ENCODE measurements around the gene AGMO.
"Not testable (repeated sequence)": the region's sequence is repeated elsewhere in the genome, so short reads cannot be mapped to it uniquely, and the experiment has no call there.

The AGMO gene

DNA sequence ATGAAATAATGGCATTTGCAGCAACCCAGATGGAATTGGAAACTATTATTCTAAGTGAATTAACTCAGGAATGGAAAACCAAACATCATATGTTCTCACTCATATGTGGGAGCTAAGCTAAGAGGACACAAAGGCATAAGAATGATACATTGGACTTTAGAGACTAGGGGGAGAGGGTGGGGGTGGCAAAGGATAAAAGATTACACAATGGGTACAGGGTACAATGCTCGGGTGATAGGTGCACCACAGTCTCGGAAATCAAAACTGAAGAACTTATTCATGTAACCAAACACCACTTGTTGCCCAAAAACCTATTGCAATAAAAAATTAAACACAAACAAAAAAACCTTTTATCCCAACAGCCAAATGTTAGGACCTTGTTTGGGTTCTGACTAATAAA lies 17.8 kb downstream of the AGMO start:
- in situ Hi-C loops (cut with HindIII; ENCODE audit: low sequenced_read_pairs): no loop called here
- no peak for DNase-seq (ENCODE audit: low read depth, low spot score)

DNA sequence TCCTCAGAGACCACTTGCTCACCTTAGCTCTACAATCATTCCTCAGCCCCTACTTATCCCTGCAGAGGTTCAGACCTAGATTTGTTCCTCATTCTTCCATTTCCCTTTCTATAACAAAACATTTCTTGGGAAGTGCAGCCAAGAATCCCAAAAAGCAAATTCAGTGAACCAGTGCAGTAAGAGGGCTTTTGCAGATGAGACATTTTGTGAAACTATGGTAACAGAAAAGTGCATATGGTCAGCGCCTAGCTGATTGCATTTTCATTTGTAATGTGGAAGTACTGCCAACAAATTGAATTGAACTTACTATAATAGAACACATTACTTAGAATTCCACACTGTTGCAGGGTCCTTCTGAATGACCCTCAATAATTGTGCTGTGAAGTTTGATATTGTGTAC lies 18.6 kb downstream of the AGMO start:
- TF ChIP-seq, protein P1, sequence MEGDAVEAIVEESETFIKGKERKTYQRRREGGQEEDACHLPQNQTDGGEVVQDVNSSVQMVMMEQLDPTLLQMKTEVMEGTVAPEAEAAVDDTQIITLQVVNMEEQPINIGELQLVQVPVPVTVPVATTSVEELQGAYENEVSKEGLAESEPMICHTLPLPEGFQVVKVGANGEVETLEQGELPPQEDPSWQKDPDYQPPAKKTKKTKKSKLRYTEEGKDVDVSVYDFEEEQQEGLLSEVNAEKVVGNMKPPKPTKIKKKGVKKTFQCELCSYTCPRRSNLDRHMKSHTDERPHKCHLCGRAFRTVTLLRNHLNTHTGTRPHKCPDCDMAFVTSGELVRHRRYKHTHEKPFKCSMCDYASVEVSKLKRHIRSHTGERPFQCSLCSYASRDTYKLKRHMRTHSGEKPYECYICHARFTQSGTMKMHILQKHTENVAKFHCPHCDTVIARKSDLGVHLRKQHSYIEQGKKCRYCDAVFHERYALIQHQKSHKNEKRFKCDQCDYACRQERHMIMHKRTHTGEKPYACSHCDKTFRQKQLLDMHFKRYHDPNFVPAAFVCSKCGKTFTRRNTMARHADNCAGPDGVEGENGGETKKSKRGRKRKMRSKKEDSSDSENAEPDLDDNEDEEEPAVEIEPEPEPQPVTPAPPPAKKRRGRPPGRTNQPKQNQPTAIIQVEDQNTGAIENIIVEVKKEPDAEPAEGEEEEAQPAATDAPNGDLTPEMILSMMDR (IDR thresholded peaks at IDR 0.05; ENCODE audit: low read depth, low read length): no peak
- in situ Hi-C loops (cut with HindIII; ENCODE audit: low sequenced_read_pairs): no loop called here
- DNase-seq (ENCODE audit: low read depth, low spot score): no peak
- H3K4me3 ChIP-seq (ENCODE audit: low read depth, low read length): no peak overlapping the region

More for the DNA sequence above, 17.8 kb downstream of the AGMO start:
- no peak overlapping the region for H3K4me3 ChIP-seq (ENCODE audit: low read depth, low read length)
- TF ChIP-seq, protein P1 (IDR thresholded peaks at IDR 0.05; ENCODE audit: low read depth, low read length): no peak

DNA sequence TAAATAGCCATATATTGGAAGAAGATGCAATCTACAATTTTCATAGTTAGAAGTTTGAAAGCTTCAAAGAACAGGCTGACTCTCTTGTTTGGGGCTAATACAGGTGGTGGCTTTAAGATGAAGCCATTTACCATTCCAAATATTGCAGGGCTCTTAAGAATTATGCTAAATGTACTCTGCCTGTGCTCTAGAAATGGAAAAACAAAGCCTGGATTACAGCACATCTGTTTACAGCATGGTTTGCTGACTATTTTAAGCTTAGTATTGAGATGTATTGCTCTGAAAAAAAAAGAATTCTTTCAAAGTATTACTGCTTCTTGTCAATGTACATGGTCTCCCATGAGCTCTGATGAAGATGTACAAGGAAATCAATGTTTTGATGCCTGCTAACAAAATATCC lies 34.2 kb downstream of the AGMO start:
- TF ChIP-seq, protein P1 (IDR thresholded peaks at IDR 0.05; ENCODE audit: low read depth, low read length): no peak
- no peak overlapping the region for H3K4me3 ChIP-seq (ENCODE audit: low read depth, low read length)
- in situ Hi-C loops (cut with HindIII; ENCODE audit: low sequenced_read_pairs): no loop called here
- no peak for DNase-seq (ENCODE audit: low read depth, low spot score)

DNA sequence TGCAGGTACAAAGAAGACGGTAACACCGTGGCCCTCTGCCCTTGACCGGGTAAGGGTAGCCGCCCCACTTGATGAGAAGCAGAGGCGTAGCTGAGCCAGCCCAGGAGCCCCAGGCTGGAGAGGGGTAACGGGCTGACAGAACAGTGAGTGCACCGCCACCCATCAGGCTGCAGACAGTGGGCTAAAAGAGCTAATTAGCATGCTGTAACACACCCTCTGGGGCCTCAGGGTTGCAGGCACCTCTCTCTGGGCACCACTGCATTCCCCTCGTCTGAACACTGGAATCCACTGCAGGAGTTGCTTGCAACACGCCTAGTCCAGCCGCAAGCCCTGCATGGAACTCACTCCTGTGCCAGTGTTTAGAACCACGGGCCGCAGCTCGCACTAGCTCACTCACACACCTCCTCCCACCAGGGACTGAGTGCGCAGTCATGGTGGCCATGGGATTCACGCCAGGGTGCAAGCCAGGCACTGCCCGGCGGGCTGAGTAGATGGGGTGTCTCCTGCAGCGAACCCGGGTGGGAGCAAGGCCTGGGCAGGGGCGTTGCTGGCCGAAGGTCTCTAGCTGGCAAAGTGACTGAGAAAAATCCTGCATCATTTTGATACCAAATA lies 36.1 kb downstream of the AGMO start:
- H3K4me3 ChIP-seq (ENCODE audit: low read depth, low read length): no peak overlapping the region
- TF ChIP-seq, protein P1 (IDR thresholded peaks at IDR 0.05; ENCODE audit: low read depth, low read length): no peak
- no peak for DNase-seq (ENCODE audit: low read depth, low spot score)
- in situ Hi-C loops (cut with HindIII; ENCODE audit: low sequenced_read_pairs): no loop called here

DNA sequence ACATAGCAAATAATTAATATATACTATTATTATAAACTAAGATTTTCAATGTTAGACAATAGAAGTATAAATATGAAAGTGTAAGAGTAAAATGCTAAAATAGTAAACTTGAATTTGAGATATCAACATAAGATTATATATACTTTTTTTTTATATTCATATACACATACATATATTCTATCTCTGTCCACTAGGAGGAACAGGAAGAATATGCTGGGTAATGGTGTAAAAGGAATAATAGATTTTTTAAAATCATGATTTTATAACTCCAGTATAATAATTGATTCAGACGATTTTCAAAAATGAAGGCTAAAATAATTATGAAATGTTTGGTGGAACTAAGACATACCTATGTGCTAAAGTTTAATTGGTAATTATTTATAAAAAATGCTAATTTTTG lies 37.7 kb downstream of the AGMO start:
- H3K4me3 ChIP-seq (ENCODE audit: low read depth, low read length): no peak overlapping the region
- in situ Hi-C loops (cut with HindIII; ENCODE audit: low sequenced_read_pairs): no loop called here
- TF ChIP-seq, protein P1 (IDR thresholded peaks at IDR 0.05; ENCODE audit: low read depth, low read length): no peak
- DNase-seq (ENCODE audit: low read depth, low spot score): no peak

DNA sequence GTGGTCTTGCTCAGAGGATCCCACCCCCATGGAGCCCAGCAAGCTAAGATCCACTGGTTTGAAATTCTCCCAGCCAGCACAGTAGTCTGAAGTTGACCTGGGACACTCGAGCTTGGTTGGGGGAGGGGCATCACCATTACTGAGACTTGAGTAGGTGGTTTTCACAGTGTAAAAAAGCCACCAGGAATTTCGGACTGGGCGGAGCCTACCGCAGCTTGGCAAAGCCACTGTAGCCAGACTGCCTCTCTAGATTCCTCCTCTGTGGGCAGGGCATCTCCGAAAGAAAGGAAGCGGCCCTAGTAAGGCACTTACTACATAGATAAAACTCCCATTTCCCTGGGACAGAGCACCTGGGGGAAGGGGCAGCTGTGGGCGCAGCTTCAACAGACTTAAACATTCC lies 44.0 kb downstream of the AGMO start:
- DNase-seq (ENCODE audit: low read depth, low spot score); H3K4me3 ChIP-seq (ENCODE audit: low read depth, low read length); in situ Hi-C loops (cut with HindIII; ENCODE audit: low sequenced_read_pairs): not testable (repeated sequence)

DNA sequence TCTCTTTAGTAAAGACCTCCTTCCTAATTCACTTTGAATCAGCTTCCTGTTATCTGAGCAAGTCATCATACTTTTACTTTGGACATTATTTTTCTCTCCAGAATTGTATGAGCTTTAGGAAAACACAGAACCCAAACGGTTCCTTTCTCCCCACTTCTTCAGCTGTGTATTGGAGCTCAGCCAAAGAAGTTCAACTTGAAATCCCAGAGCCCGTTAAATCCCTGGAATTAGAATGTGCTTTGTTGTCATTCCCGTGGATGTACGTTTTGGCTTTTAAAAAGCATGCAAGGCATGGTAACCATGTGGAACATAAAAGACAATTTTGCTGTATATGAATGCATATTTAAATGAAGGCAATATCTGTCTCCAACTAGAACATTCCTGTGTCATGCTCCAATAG lies 46.6 kb downstream of the AGMO start:
- in situ Hi-C loops (cut with HindIII; ENCODE audit: low sequenced_read_pairs): no loop called here
- DNase-seq (ENCODE audit: low read depth, low spot score): peak; percentile 22
- no peak overlapping the region for H3K4me3 ChIP-seq (ENCODE audit: low read depth, low read length)
- TF ChIP-seq, protein P1 (IDR thresholded peaks at IDR 0.05; ENCODE audit: low read depth, low read length): no peak
